Lower lobe of right lung (tissue), 2 donors: ENCODE results near the gene PHLDB2. TPM values are rescaled to one million over a fixed set of nuclear protein-coding genes. Genes with fewer than 3 reads are reported as not detected.
A peak's percentile ranks its signal among the peaks of the same experiment; 100 is the strongest.

ENCODE experiments used
- ATAC-seq, 2 donors: fragments of 200-7000 bp; cut with Tn5 transposase; one replicate each; pipeline ENCODE4 v1.9.1; 2020 to 2022; ENCODE audit warnings: mild to moderate bottlenecking in 2 of 2, moderate library complexity in 2 of 2
- DNase-seq: peaks from one replicate; pipeline ENCODE4 v3.0.0-alpha.2; 2020
- H3K27ac ChIP-seq: fragments of 200-600 bp; one replicate; pipeline ENCODE4 v1.8.0; 2022
- H3K27me3 ChIP-seq: fragments of 200-600 bp; one replicate; pipeline ENCODE4 v1.8.0; 2022; ENCODE audit warnings: low read depth
- H3K36me3 ChIP-seq: fragments of 200-600 bp; one replicate; pipeline ENCODE4 v1.8.0; 2022; ENCODE audit warnings: mild to moderate bottlenecking
- H3K4me1 ChIP-seq: fragments of 200-600 bp; one replicate; pipeline ENCODE4 v1.8.0; 2022
- H3K4me3 ChIP-seq: fragments of 200-600 bp; one replicate; pipeline ENCODE4 v1.8.0; 2022; ENCODE audit warnings: mild to moderate bottlenecking
- H3K9me3 ChIP-seq: fragments of 200-600 bp; one replicate; pipeline ENCODE4 v1.8.0; 2022
- CTCF ChIP-seq: fragments of 200-600 bp; IDR thresholded peaks from one replicate; pipeline ENCODE4 v1.8.0; 2022; ENCODE audit warnings: antibody characterized with exemption, mild to moderate bottlenecking
- intact Hi-C: fragments of 100-400 bp; cut with DNase I; formaldehyde crosslinking; loops from one replicate; pipeline ENCODE4 v1.11.0; 2022
- total RNA-seq: library from RNA; stranded (reverse); fragmentation: NEBNext Ultra II Directional; extraction: Animal tissue kit (Norgen Biotek cat#: 25700); gene quantifications from one replicate; pipeline ENCODE4 v1.2.1, GENCODE V29; 2021
- donor health status: DM: no; HTN: yes; CAD: no; lungs with severe emphysema.

Gene PHLDB2
- total RNA-seq, 1 donor from 2014 or later: 33.6 TPM

DNA sequence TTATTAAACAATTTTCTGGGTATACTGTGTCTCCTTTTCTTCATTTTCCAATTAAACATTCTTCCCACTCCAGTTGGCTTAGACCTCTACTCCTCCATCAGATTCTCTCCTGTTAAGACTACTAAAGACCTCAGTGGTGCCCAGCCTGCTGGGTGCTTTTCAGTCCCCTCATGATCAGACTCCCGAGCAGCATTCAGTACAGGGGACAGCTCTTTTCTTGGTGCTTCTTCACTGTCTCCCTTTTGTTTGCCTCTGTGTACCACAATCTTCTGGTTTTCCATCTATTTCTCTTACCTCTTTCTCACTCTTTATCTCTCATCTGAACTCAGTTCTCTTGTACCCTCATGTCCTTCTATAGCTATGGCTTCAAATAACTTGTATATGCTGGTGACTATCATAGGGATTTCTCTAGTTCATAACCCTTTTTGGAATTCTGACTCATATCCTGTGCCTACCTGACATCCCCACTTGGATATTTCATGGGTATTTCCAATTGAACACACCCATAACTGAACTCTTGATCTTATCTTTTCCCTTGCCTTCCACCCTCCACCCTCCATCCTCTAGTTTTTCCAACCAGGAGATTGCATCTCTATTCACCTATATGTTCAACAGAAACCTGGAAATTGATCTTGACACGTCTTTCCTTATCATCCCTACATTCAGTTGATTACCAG lies 64.2 kb downstream of the PHLDB2 start:
- no peaks in the 10 kb centered on the region for H3K27me3 ChIP-seq
- H3K4me1 ChIP-seq: peaks cover 21% of the 10 kb centered on the region
- H3K27ac ChIP-seq: no peak overlapping the region
- no peaks in the 10 kb centered on the region for H3K9me3 ChIP-seq
- DNase-seq (no peak), ATAC-seq (no peak)
- no peak overlapping the region for H3K4me3 ChIP-seq
- H3K36me3 ChIP-seq: peaks cover 21% of the 10 kb centered on the region
- no peak for TF ChIP-seq CTCF
- intact Hi-C loops: no loop called here

- peaks cover 21% of the 10 kb centered on the region for H3K4me1 ChIP-seq
- no peak for TF ChIP-seq CTCF
- no peaks in the 10 kb centered on the region for H3K27me3 ChIP-seq
- intact Hi-C loops: no loop called here
- H3K27ac ChIP-seq: no peak overlapping the region
- DNase-seq (no peak), ATAC-seq (no peak)
- H3K4me3 ChIP-seq: no peak overlapping the region
- H3K36me3 ChIP-seq: peaks cover 18% of the 10 kb centered on the region
- H3K9me3 ChIP-seq: no peaks in the 10 kb centered on the region
These were observed 64.7 kb downstream of the PHLDB2 start for GRCh38 chr3:111923806-111924205.

GRCh38 chr3:111924283-111924682 lies 65.2 kb downstream of the PHLDB2 start:
- peak; percentile 54 to 71 for ATAC-seq
- intact Hi-C loops: no loop called here
- peak; percentile 50 for DNase-seq

DNA sequence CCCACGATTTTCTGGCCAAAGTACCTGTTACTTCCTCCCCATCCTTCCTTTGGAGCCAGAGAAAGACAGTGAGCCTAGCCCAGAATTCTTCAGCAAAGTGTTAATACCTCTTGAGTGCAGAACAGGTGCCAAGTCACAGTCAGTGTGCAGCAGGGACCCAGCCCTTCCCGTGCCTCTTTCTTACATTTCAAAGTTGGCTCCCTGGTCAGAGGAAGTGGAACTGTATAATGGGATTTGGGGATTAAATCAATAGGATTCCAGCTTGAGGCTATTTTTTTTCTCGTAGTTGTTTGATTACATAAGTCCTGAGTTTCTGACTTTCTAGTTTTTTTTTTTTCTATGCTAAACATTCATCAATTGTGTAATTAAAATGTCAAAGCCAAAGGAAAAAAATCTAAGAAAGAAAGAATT lies 67.2 kb downstream of the PHLDB2 start:
- no peak for TF ChIP-seq CTCF
- ATAC-seq (peak in 1 of 2 donors; percentile 54), DNase-seq (no peak)
- H3K36me3 ChIP-seq: peaks cover 8% of the 10 kb centered on the region
- intact Hi-C loops: no loop called here
- H3K9me3 ChIP-seq: no peaks in the 10 kb centered on the region
- H3K4me1 ChIP-seq: peaks cover 21% of the 10 kb centered on the region
- no peak overlapping the region for H3K4me3 ChIP-seq
- H3K27ac ChIP-seq: no peak overlapping the region
- no peaks in the 10 kb centered on the region for H3K27me3 ChIP-seq

More at GRCh38 chr3:111924283-111924682, 65.2 kb downstream of the PHLDB2 start:
- Histone ChIP-seq H3K27me3 (no peaks in the 10 kb centered on the region), H3K4me1 (peaks cover 21% of the 10 kb centered on the region), H3K27ac (no peak overlapping the region), H3K9me3 (no peaks in the 10 kb centered on the region), H3K4me3 (no peak overlapping the region), H3K36me3 (peaks cover 14% of the 10 kb centered on the region)
- TF ChIP-seq CTCF: no peak

DNA sequence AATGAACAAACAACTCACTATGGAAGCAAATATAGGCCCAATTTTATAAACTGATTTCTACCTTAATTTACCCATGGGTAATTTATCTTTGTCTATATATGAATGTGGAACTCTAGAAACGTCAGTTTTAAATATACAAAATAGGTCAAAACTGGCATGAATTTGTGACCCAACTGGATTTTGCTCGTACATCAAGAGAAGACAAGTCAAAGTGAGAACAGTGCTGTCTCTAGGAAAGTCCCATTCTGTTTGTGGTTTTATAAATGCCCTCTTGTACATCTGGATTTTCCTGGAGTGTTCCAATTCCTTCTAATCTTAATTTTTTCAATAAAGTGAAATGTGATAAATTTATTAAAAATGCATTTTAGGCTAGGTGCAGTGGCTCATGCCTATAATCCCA lies 69.5 kb downstream of the PHLDB2 start:
- H3K27ac ChIP-seq: no peak overlapping the region
- H3K27me3 ChIP-seq: no peaks in the 10 kb centered on the region
- ATAC-seq (no peak), DNase-seq (no peak)
- no peaks in the 10 kb centered on the region for H3K36me3 ChIP-seq
- H3K9me3 ChIP-seq: no peaks in the 10 kb centered on the region
- peaks cover 22% of the 10 kb centered on the region for H3K4me1 ChIP-seq
- no peak for TF ChIP-seq CTCF
- intact Hi-C loops: no loop called here
- H3K4me3 ChIP-seq: no peak overlapping the region
